IMR-90 (cell line): ENCODE results near the gene TOR1AIP2. TPM values are rescaled to one million over a fixed set of nuclear protein-coding genes. Genes with fewer than 3 reads are reported as not detected.

Experiments used
- ATAC-seq: fragments of 200-7000 bp; cut with Tn5 transposase; 2 replicates; pipeline ENCODE4 v1.9.1; 2020; ENCODE audit warnings: low read depth, mild to moderate bottlenecking, moderate library complexity
- Bru-seq: library from RNA; stranded (reverse); fragments of 400-500 nt; gene quantifications from one replicate; lab custom pipeline; 2021; lab: Mats Ljungman, UMichigan
- BruChase-seq, 2 experiments: library from RNA; stranded (reverse); fragments of 400-500 nt; gene quantifications; one replicate each; lab custom pipeline; 2021; lab: Mats Ljungman, UMichigan
- BruUV-seq: library from RNA; stranded (reverse); fragments of 400-500 nt; replicated peaks from 2 replicates; lab custom pipeline; 2021; lab: Mats Ljungman, UMichigan
- CTCF ChIA-PET: fragments of 300-600 bp; formaldehyde crosslinking; extraction: SDS; loops from one replicate; lab custom pipeline; 2021; ENCODE audit warnings: antibody characterized with exemption; lab: Yijun Ruan, JAX
- POLR2A ChIA-PET: fragments of 300-600 bp; sonication (Branson Sonifier 250); formaldehyde crosslinking; loops from one replicate; lab custom pipeline; 2022; ENCODE audit warnings: antibody characterized with exemption; ENCODE audit not compliant: unreplicated experiment; lab: Charles Lee
- DNase-seq: peaks from one replicate; pipeline ENCODE4 v3.0.0; 2013
- H2AFZ ChIP-seq: replicated peaks from 2 replicates; pipeline ENCODE3; 2013; ENCODE audit warnings: low read length, mild to moderate bottlenecking; ENCODE audit not compliant: poor library complexity
- H2AK5ac ChIP-seq: 2 replicates; pipeline ENCODE4 v1.6.1; 2013; ENCODE audit warnings: low read depth, low read length, inconsistent platforms
- H2AK9ac ChIP-seq: replicated peaks from 2 replicates; pipeline ENCODE3; 2013; ENCODE audit warnings: mild to moderate bottlenecking, low read depth, low read length, moderate library complexity; ENCODE audit not compliant: poor library complexity
- H2BK120ac ChIP-seq: 2 replicates; pipeline ENCODE4 v1.6.1; 2013; ENCODE audit warnings: low read depth, low read length, inconsistent platforms
- H2BK15ac ChIP-seq: 3 replicates; pipeline ENCODE4 v1.6.1; 2013; ENCODE audit warnings: low read depth, low read length, inconsistent platforms
- H2BK20ac ChIP-seq: 2 replicates; pipeline ENCODE4 v1.6.1; 2013; ENCODE audit warnings: low read depth, mild to moderate bottlenecking, inconsistent platforms, low read length, moderate library complexity
- H2BK5ac ChIP-seq: 2 replicates; pipeline ENCODE4 v1.6.1; 2013; ENCODE audit warnings: mild to moderate bottlenecking, low read depth, low read length, inconsistent platforms; ENCODE audit not compliant: poor library complexity, severe bottlenecking
- H3K14ac ChIP-seq: replicated peaks from 2 replicates; pipeline ENCODE4 v1.6.1; 2013; ENCODE audit warnings: low read depth, low read length, inconsistent platforms
- H3K18ac ChIP-seq: 2 replicates; pipeline ENCODE4 v1.6.1; 2013; ENCODE audit warnings: low read depth, low read length, control low read depth
- H3K23ac ChIP-seq: 2 replicates; pipeline ENCODE4 v1.6.1; 2013; ENCODE audit warnings: low read depth, low read length, inconsistent platforms
- H3K27ac ChIP-seq: 2 replicates; pipeline ENCODE4 v1.5.1; 2013; ENCODE audit warnings: mild to moderate bottlenecking, control low read depth, low read length; ENCODE audit not compliant: insufficient read depth
- H3K27me3 ChIP-seq: 2 replicates; pipeline ENCODE4 v1.6.1; 2013; ENCODE audit warnings: low read length; ENCODE audit not compliant: control insufficient read depth, insufficient read depth
- H3K36me3 ChIP-seq: 2 replicates; pipeline ENCODE4 v1.6.1; 2013; ENCODE audit warnings: low read length, mixed read lengths; ENCODE audit not compliant: control insufficient read depth, insufficient read depth
- H3K4ac ChIP-seq: 2 replicates; pipeline ENCODE4 v1.6.1; 2013; ENCODE audit warnings: low read depth, low read length, inconsistent platforms
- H3K4me1 ChIP-seq: 2 replicates; pipeline ENCODE4 v1.6.1; 2013; ENCODE audit warnings: low read length, mixed read lengths; ENCODE audit not compliant: control insufficient read depth, insufficient read depth
- H3K4me2 ChIP-seq: 2 replicates; pipeline ENCODE4 v1.6.1; 2013; ENCODE audit warnings: low read depth, mild to moderate bottlenecking, control low read depth, low read length, moderate library complexity
- H3K4me3 ChIP-seq: 2 replicates; pipeline ENCODE4 v1.5.1; 2013; ENCODE audit warnings: low read depth, mild to moderate bottlenecking, control low read depth, low read length, moderate library complexity; ENCODE audit not compliant: insufficient read depth
- H3K56ac ChIP-seq: 2 replicates; pipeline ENCODE4 v1.6.1; 2013; ENCODE audit warnings: low read length, inconsistent platforms; ENCODE audit not compliant: insufficient read depth; ENCODE audit errors: extremely low read depth
- H3K79me1 ChIP-seq, 2 experiments: 2 replicates each; pipeline ENCODE4 v1.6.1; 2013; ENCODE audit warnings: low read length in 2 of 2, inconsistent platforms in 1 of 2, low read depth in 1 of 2
- H3K9ac ChIP-seq: 2 replicates; pipeline ENCODE4 v1.6.1; 2013; ENCODE audit warnings: low read depth, low read length, control low read depth
- H3K9me1 ChIP-seq: 2 replicates; pipeline ENCODE4 v1.6.1; 2013; ENCODE audit warnings: low read length, inconsistent platforms; ENCODE audit not compliant: insufficient read depth
- H3K9me3 ChIP-seq: 2 replicates; pipeline ENCODE4 v1.6.1; 2013; ENCODE audit warnings: low read length; ENCODE audit not compliant: control insufficient read depth, insufficient read depth
- H4K20me1 ChIP-seq: 2 replicates; pipeline ENCODE4 v1.6.1; 2013; ENCODE audit warnings: low read length, inconsistent platforms; ENCODE audit not compliant: insufficient read depth
- H4K5ac ChIP-seq: 2 replicates; pipeline ENCODE4 v1.6.1; 2013; ENCODE audit warnings: mild to moderate bottlenecking, low read depth, low read length, control low read depth
- H4K8ac ChIP-seq, 2 experiments: 2 replicates each; pipeline ENCODE4 v1.6.1; 2013; ENCODE audit warnings: low read depth in 2 of 2, low read length in 2 of 2, control low read depth in 1 of 2, inconsistent platforms in 1 of 2
- H4K91ac ChIP-seq: 2 replicates; pipeline ENCODE4 v1.6.1; 2013; ENCODE audit warnings: low read depth, low read length, inconsistent platforms; ENCODE audit not compliant: insufficient read depth
- BHLHE40 ChIP-seq: fragments of 150-350 bp; IDR thresholded peaks from 2 replicates; pipeline ENCODE4 v1.6.1; 2016; ENCODE audit warnings: mild to moderate bottlenecking, low read depth, low read length
- CEBPB ChIP-seq: IDR thresholded peaks from 2 replicates; pipeline ENCODE4 v1.6.1; 2012; ENCODE audit warnings: low read depth, low read length, improper control_type of control experiment
- FOS ChIP-seq: fragments of 150-350 bp; IDR thresholded peaks from 2 replicates; pipeline ENCODE4 v1.6.1; 2016; ENCODE audit warnings: low read depth, low read length
- MAZ ChIP-seq: IDR thresholded peaks from 2 replicates; pipeline ENCODE4 v1.6.1; 2012; ENCODE audit warnings: low read depth, mild to moderate bottlenecking, low read length, improper control_type of control experiment, moderate library complexity, borderline replicate concordance
- MXI1 ChIP-seq: IDR thresholded peaks from 2 replicates; pipeline ENCODE4 v1.6.1; 2012; ENCODE audit warnings: low read depth, mild to moderate bottlenecking, low read length, moderate library complexity, borderline replicate concordance
- POLR2A ChIP-seq: IDR thresholded peaks from 2 replicates; pipeline ENCODE4 v1.6.1; 2012; ENCODE audit warnings: mild to moderate bottlenecking, low read depth, low read length
- SMC3 ChIP-seq: fragments of 150-350 bp; IDR thresholded peaks from 2 replicates; pipeline ENCODE4 v1.6.1; 2016; ENCODE audit warnings: low read depth, mild to moderate bottlenecking, antibody characterized with exemption, low read length, moderate library complexity
- WGBS, 2 experiments: methylation state at CpG; one replicate each; pipeline versions ENCODE4 v1.1.5 to v1.1.7; 2013; ENCODE audit warnings: missing lambda C conversion rate in 2 of 2; ENCODE audit not compliant: insufficient read length in 1 of 2; ENCODE audit errors: extremely low coverage in 2 of 2; 5-methylcytosine and 5-hydroxymethylcytosine counted together
- dilution Hi-C: fragments of 300-500 bp; cut with HindIII; formaldehyde crosslinking; loops from one replicate; pipeline ENCODE4 v1.14.3; 2018; ENCODE audit warnings: low sequenced_read_pairs; ENCODE audit not compliant: unreplicated experiment
- in situ Hi-C: fragments of 300-500 bp; cut with MboI; formaldehyde crosslinking; loops from 3 replicates; pipeline ENCODE4 v1.14.3; 2019; ENCODE audit warnings: low sequenced_read_pairs, inconsistent platforms, mixed read lengths
- intact Hi-C: fragments of 100-400 bp; cut with micrococcal nuclease; formaldehyde crosslinking; loops from 2 replicates; pipeline ENCODE4 v1.10.0; 2022
- long read RNA-seq: library from polyadenylated mRNA; unstranded; transcript quantifications from one replicate; pipeline ENCODE4 v2.0.0, GENCODE V29; 2021; ENCODE audit not compliant: unreplicated experiment
- polyA plus RNA-seq, 3 experiments: library from polyadenylated mRNA; depleted of rRNA; stranded (reverse); fragments of >200 nt; gene quantifications; 2 replicates each; pipeline ENCODE4 v1.2.3, GENCODE V29; 2012; ENCODE audit warnings: low replicate concordance in 1 of 3
- total RNA-seq: library from RNA; depleted of rRNA; stranded (reverse); fragments of >200 nt; gene quantifications from 2 replicates; pipeline ENCODE4 v1.2.3, GENCODE V29; 2012; rRNA removed
- TF ChIP-seq, protein P1 (sequence below): fragments of 150-350 bp; IDR thresholded peaks from 2 replicates; pipeline ENCODE4 v1.6.1; 2016; ENCODE audit warnings: low read depth, mild to moderate bottlenecking, low read length, moderate library complexity, borderline replicate concordance
- TF ChIP-seq, protein P2 (sequence below): conservative IDR thresholded peaks from 2 replicates; pipeline ENCODE4 v1.5.1; 2012; ENCODE audit warnings: mild to moderate bottlenecking, low read depth, low read length, improper control_type of control experiment
- TF ChIP-seq, protein P3 (sequence below): fragments of 150-350 bp; IDR thresholded peaks from 2 replicates; pipeline ENCODE4 v1.6.1; 2017; ENCODE audit warnings: mild to moderate bottlenecking, antibody characterized with exemption, low read length, low read depth

The TOR1AIP2 gene
- 85.0 and 109 TPM in 2 replicates for total RNA-seq
- 17.3 and 20.7 TPM in 2 replicates for polyA plus RNA-seq (2012; rRNA removed)
- polyA plus RNA-seq (2012; cell fraction: cytosol; rRNA removed) = 4.4 and 7.3 TPM in 2 replicates
- polyA plus RNA-seq (2012; cell fraction: nucleus; rRNA removed; ENCODE audit: low replicate concordance) = 2.2 and 10.1 TPM in 2 replicates
- Bru-seq, nascent RNA = percentile 92 among the genes with signal in this experiment
- percentile 98 among the genes with signal in this experiment for BruChase-seq, experiment 1, labeled RNA remaining after a 6-hour chase
- BruChase-seq, experiment 2, labeled RNA remaining after a 2-hour chase = percentile 97 among the genes with signal in this experiment
- long read RNA-seq, full-length matches to known transcripts = 9 of 41 reads
- long read RNA-seq, partial matches to known transcripts = 10 of 41 reads
- long read RNA-seq, other reads (novel, unspliced or antisense) = 22 of 41 reads

DNA sequence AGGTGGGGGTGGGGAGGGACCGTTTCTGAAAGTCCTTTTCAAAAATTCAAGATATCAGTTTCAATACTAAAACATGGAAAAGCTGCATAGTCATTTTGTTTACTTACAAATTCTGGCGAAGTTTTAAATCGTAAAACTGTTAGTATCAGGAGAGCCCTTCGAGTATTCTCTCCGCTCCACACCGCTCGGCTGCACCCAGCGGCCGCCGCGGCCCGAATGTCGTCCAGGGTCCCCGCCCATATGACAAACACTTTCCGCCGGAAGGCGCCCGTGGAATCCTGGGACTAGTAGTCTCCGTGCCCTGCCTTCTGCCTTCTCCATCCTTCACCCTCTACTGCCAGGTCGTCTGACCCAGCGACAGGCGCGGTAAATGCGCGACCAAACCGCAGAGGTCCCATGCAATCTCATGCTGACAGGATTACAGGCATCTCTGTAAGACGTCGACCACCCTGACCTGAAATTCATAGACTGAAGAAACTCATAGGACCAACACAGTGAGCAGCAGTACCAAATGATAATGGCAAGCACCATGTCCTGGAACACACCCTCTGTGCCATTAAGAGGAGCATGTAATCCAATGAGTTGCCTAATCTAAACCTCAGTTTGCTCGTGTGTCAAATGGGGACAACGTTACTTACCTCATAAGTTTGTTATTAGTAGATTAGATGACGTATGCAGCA is at the start of gene TOR1AIP2:
TOR1AIP2 (minus strand) TSS at position 218 of the 680 bp plus-strand sequence. CDS start 25,138 bp downstream, outside the sequence.
- Histone ChIP-seq H4K20me1 (peaks cover 36% of the 10 kb centered on the region), H3K9me3 (no peaks in the 10 kb centered on the region), H3K27ac (peak within 1 kb of the TSS; percentile 72; the same call in 1 of the 2 replicates), H2BK20ac (peak within 1 kb of the TSS; percentile 84), H2BK5ac (peak within 1 kb of the TSS; percentile 62), H3K27me3 (no peaks in the 10 kb centered on the region), H3K9me1 (peaks cover 13% of the 10 kb centered on the region), H3K4me3 (peak within 1 kb of the TSS; percentile 76), H4K5ac (peak within 1 kb of the TSS; percentile 65), H3K36me3 (peaks cover 13% of the 10 kb centered on the region), H2BK120ac (peak within 1 kb of the TSS; percentile 52), H3K4me2 (peak within 1 kb of the TSS; percentile 97), H2AK5ac (peak within 1 kb of the TSS; percentile 94), H3K4me1 (no peaks in the 10 kb centered on the region), H3K4ac (peak within 1 kb of the TSS; percentile 86), H3K9ac (peak within 1 kb of the TSS; percentile 75), H3K18ac (no peak within 1 kb of the TSS), H3K14ac (peak within 1 kb of the TSS; percentile 85), H3K23ac (peak within 1 kb of the TSS; percentile 69), H4K8ac (peak within 1 kb of the TSS; percentile 67 to 94), H2AFZ (peak within 1 kb of the TSS; percentile 87), H4K91ac (peak within 1 kb of the TSS; percentile 72; the same call in 1 of the 2 replicates), H3K56ac (peak within 1 kb of the TSS; percentile 44; the same call in 1 of the 2 replicates), H3K79me1 (peaks cover 11 to 41% of the 10 kb centered on the region in 2 experiments; a peak in 3 of 4 replicates), H2BK15ac (peak within 1 kb of the TSS; percentile 59; the same call in 2 of the 3 replicates), H2AK9ac (peak within 1 kb of the TSS; percentile 13)
- ATAC-seq = peak; percentile 60
- 1% methylated on average over 16 of the region's 31 CpGs; no CpG with 5 or more reads in 1 of the 2 experiments for WGBS, 2 experiments
- ChIA-PET CTCF (interaction anchor here (0.6 to 1.5 kb wide), 2 partner anchors 68 to 585 kb away, joined by 3 to 4 read pairs; no protein-coding TSS in a partner anchor), POLR2A (no interaction called here)
- no TSS peak for BruUV-seq
- dilution Hi-C loops (no loop called here), in situ Hi-C loops (loop anchor here (10.0 kb wide), 1 partner anchor 307 kb away; no protein-coding TSS in a partner anchor), intact Hi-C loops (loop anchor here (10.0 kb wide), 1 partner anchor 597 kb away; no protein-coding TSS in a partner anchor)
- peak; percentile 75 for DNase-seq
- TF ChIP-seq, protein P1, sequence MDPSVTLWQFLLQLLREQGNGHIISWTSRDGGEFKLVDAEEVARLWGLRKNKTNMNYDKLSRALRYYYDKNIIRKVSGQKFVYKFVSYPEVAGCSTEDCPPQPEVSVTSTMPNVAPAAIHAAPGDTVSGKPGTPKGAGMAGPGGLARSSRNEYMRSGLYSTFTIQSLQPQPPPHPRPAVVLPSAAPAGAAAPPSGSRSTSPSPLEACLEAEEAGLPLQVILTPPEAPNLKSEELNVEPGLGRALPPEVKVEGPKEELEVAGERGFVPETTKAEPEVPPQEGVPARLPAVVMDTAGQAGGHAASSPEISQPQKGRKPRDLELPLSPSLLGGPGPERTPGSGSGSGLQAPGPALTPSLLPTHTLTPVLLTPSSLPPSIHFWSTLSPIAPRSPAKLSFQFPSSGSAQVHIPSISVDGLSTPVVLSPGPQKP = no peak
- TF ChIP-seq FOS (no peak), POLR2A (peak; percentile 99), CEBPB (no peak), SMC3 (no peak), BHLHE40 (no peak), MXI1 (peak; percentile 55; the same call in 1 of the 2 replicates), MAZ (peak; percentile 40; the same call in 1 of the 2 replicates)
- TF ChIP-seq, protein P2, sequence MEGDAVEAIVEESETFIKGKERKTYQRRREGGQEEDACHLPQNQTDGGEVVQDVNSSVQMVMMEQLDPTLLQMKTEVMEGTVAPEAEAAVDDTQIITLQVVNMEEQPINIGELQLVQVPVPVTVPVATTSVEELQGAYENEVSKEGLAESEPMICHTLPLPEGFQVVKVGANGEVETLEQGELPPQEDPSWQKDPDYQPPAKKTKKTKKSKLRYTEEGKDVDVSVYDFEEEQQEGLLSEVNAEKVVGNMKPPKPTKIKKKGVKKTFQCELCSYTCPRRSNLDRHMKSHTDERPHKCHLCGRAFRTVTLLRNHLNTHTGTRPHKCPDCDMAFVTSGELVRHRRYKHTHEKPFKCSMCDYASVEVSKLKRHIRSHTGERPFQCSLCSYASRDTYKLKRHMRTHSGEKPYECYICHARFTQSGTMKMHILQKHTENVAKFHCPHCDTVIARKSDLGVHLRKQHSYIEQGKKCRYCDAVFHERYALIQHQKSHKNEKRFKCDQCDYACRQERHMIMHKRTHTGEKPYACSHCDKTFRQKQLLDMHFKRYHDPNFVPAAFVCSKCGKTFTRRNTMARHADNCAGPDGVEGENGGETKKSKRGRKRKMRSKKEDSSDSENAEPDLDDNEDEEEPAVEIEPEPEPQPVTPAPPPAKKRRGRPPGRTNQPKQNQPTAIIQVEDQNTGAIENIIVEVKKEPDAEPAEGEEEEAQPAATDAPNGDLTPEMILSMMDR = 0 out of 2 replicates have a peak, but pooled peaks have one; percentile 2
- TF ChIP-seq, protein P3, sequence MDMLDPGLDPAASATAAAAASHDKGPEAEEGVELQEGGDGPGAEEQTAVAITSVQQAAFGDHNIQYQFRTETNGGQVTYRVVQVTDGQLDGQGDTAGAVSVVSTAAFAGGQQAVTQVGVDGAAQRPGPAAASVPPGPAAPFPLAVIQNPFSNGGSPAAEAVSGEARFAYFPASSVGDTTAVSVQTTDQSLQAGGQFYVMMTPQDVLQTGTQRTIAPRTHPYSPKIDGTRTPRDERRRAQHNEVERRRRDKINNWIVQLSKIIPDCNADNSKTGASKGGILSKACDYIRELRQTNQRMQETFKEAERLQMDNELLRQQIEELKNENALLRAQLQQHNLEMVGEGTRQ = peak; percentile 45; the same call in 1 of the 2 replicates
